Melanocyte of skin (primary cell): ENCODE results near the gene RIT1. TPM values are rescaled to one million over a fixed set of nuclear protein-coding genes. Genes with fewer than 3 reads are reported as not detected.

Experiments used
- small RNA-seq, 2 donors: library from RNA; depleted of rRNA; stranded (forward); fragments of <200 nt; gene quantifications; one replicate each; pipeline ENCODE3, GENCODE V24; 2012
- total RNA-seq, 2 donors: library from RNA; depleted of rRNA; stranded (reverse); fragments of >200 nt; gene quantifications; 2 replicates each; pipeline ENCODE4 v1.2.3, GENCODE V29; 2012

RIT1 gene, protein sequence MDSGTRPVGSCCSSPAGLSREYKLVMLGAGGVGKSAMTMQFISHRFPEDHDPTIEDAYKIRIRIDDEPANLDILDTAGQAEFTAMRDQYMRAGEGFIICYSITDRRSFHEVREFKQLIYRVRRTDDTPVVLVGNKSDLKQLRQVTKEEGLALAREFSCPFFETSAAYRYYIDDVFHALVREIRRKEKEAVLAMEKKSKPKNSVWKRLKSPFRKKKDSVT
- 10 to 100 TPM; 48.0 to 50.6 TPM for total RNA-seq

DNA sequence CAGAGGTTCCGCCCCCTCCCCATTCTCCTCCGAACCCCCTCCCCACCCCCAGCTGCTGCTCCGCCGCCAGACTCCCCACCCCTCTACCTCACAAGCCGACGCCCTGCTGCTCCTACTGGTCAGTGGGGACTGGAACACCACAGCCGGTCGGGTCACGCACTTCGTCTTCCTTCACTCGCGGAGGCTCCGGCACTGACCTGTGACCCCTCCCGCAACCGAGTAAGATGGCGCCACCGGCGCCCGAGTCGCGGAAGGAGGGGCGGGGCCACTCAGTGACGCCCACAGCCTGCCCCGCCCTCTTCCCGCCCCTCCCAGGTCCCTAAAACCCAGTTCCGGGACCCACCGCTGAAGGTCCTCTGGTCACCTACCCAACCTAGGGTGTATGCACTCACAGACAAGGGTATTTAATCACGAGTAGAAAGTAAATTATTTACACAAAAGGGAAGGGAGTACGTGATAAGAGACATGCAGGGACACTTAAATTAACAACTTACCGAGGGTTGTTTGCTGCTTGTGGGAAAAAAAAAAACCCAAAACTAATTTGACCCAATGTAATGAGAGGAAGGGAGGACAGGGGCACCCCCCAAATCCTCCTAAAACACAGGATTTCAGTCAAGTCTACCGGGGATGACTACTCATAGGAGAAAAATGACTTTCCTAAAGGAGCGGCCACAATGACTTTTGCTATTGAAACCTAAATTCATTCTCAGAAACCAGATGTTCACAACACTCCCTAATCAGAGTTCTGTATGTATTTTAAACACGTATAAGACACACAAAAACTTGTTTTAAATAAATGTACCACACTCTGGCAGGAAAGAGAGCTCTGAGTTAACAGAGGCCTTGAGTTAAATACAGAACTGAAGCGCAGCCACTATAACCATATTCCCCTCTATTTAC is at the start of gene RIT1:
Gene RIT1 (minus strand): TSS at position 194 of the 900 bp plus-strand sequence. CDS start 588 bp downstream, outside the sequence.

DNA sequence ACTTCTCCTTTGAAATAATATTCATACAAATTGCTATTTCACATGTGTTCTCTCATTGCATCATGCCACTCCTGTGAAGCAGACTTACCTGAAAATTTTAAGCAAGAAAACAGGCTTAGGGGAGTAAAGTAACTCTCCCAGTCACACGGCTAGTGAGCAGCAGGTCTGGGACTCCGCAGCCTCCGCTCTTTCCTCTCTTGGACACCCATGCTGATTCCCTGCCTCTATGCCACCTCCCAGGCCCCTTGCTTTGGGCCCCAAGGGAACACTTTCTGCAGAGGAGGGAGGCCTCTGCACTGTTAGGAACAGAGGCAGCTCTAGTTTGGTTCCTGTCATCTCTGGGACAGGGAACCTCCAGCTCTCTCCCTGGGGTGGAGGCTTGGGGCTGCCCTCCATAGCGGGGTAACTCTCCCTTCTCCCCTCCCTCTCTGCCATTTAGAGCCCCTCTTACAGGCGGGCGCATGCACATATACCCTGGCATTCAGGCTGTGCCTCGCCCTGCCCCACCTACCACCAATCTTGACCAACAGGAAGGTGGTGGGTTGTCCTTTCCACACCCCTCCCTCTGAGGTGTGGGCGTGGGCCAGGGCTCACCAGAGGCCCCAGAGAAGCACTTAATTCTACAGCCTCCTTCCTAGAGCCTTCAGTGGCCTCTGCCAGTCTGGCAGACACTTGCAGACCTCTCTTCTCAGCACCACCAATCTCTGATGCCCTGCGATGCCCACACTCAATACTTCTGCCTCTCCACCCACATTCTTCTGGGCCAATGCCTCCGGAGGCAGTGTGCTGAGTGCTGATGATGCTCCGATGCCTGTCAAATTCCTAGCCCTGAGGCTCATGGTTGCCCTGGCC is 30.1 kb upstream of the RIT1 start, which contains the start of gene RXFP4:
Gene RXFP4 (plus strand): TSS at position 646 of the 852 bp plus-strand sequence. CDS start 72 bp downstream, at position 718.

DNA sequence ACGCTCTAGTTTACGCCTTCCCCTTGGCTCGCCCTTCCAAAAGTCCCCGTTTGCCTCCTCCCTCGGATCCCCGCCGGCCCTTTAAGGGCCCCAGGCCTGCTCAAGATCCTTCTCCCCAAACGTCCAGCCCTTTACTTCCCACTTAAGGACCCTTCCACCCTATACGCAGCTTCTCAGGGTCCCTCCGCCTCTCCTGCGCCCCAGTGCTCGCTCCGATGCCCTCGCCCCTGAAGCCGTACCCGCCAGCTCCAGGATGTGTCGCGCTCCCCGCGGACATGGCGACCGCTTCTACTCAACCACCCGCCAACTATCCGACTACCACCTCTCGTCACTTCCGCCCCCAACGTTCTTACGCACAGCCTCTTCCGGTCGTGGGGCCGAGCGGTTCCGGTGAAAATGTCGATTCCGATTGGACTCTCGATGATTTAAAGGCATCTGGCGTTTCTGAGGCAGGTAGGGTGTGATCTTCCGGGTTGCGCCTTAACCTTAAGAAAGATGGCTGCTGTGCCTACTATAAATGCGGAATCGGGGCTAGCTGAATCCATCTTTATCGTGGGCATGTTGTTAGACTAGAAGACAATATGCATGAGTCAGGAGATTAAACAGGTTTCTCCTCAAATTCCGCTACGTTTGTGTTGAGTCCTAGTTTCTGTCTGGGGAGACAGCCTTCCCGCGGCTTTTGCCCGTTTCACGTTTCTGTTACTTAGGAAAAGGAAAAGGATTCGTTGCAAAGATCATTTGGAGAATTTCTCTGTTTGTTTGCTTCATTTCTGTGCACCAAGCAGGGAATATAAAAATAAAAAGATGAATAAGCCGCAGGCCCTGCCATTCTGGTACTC is 23.2 kb upstream of the RIT1 start, which contains the start of gene KHDC4:
Gene KHDC4 (minus strand): TSS at position 317 of the 839 bp plus-strand sequence. CDS start 40 bp downstream, at position 277.

DNA sequence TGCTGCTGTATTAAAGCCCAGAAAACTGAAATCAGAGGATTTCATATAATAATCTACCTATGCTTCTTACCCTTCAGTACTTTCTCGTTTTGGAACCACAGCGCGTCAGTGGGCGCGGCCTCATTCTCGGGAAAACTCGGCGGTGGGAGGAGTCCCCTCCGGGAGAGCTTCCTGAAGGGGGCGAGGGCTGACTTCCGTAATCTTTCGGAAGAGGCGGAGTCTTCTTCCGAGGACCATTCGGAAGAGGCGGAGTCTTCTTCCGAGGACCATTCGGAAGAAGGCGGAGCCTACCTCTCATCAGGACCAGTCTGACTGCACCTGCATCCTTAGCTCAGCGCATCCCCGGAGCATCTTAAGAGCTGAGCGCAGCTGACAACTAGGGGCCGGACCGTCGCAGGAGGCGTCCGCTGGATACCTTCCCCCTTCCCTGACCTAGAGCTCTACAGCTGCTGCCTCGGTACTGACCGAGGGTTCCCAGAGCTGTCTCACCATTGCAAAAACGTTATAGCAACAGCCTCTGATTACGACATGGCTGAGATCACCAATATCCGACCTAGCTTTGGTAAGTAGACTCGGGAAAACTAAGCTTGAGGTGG is 51.8 kb downstream of the RIT1 start, which contains the start of gene SYT11:
Gene SYT11 (plus strand): TSS at position 334 of the 596 bp plus-strand sequence. CDS start 195 bp downstream, at position 529.

DNA sequence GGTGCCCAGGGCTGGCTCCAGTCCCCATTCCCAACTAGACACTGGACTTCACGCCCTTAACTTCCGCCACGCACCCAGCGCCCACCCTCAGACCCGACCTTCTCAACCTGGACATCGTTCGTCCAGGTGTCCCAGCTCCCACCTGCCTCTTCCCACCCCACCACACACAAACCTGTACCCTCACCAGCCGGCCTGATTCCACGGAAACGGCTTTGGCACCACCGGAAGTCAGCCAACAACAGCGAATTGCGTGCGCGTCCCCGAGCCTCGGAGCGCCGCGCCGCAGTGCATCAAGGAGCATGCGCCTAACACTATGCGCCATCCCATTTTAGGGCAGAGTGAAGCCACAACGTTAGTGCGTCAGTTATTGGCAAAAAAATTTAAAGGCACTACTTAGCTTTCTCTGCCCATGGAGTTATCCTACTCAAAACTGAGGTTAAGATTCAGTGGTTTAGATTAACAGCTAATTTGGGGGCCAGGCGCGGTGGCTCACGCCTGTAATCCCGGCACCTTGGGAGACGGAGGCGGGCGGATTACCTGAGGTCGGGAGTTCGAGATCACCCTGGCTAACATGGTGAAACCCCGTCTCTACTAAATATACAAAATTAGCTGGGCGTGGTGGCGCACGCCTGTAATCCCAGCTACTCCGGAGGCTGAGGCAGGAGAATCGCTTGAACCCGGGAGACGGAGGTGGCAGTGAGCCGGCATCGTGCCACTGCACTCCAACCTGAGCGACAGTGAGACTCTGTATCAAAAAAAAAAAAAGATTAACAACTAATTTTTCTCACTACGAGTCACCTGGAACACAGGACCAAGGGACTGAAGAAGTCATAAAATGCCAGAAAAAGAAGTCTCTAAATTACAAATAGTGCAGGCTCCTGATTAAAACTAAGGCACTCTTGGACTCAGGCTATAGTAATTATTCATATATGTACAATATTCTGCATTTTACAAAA is 53.9 kb downstream of the RIT1 start, which contains the start of gene GON4L:
Gene GON4L (minus strand): TSS at position 240 of the 956 bp plus-strand sequence. CDS start 3,434 bp downstream, outside the sequence.

Small RNA genes lying within 50 kb of the gene (small RNA-seq; reads per million reads assigned to genes)
- gene MIR6738: 0 reads per million in 2 donors
- 0 reads per million in 2 donors for gene RF00015
- gene SCARNA4: 0 reads per million in 2 donors
- gene SNORA80E: 114 to 212 reads per million in 2 donors

Other genes with a start within 250 kb of the RIT1 start
- gene YY1AP1, start 222.6 kb downstream of the RIT1 start, total RNA-seq: 10 to 100 TPM; 50.3 to 54.4 TPM
- 100 to 1,000 TPM in 1 of 2 donors, 10 to 100 TPM in 1; 65.7 to 100 TPM for gene DAP3, start 222.3 kb downstream of the RIT1 start, total RNA-seq
- 10 to 100 TPM; 30.6 to 31.6 TPM for gene GON4L, start 54.1 kb downstream of the RIT1 start, total RNA-seq
- gene SYT11, start 51.8 kb downstream of the RIT1 start, total RNA-seq: 10 to 100 TPM; 19.0 to 21.0 TPM
- 10 to 100 TPM; 30.6 to 35.6 TPM for gene KHDC4, start 23.1 kb upstream of the RIT1 start, total RNA-seq
- not detected for gene RXFP4, start 30.3 kb upstream of the RIT1 start, total RNA-seq
- 100 to 1,000 TPM in 1 of 2 donors, 10 to 100 TPM in 1; 59.5 to 134 TPM for gene ARHGEF2, start 67.2 kb upstream of the RIT1 start, total RNA-seq
- gene SSR2, start 109.6 kb upstream of the RIT1 start, total RNA-seq: 100 to 1,000 TPM; 220 to 324 TPM
- gene UBQLN4, start 142.4 kb upstream of the RIT1 start, total RNA-seq: 10 to 100 TPM; 16.0 to 21.0 TPM
- 10 to 100 TPM; 35.1 to 42.0 TPM for gene LAMTOR2, start 143.4 kb upstream of the RIT1 start, total RNA-seq
- gene RAB25, start 149.8 kb upstream of the RIT1 start, total RNA-seq: not detected
- 1 to 10 TPM; 1.0 to 4.0 TPM for gene MEX3A, start 171.1 kb upstream of the RIT1 start, total RNA-seq
- gene LMNA, start 203.4 kb upstream of the RIT1 start, total RNA-seq: 1,000 to 10,000 TPM in 1 of 2 donors, 100 to 1,000 TPM in 1; 784 to 1,173 TPM
- under 1 TPM; 0.67 to 0.69 TPM for gene SEMA4A, start 242.2 kb upstream of the RIT1 start, total RNA-seq